ACHN (cell line): ENCODE results near the gene SGTA.
A peak's percentile ranks its signal among the peaks of the same experiment; 100 is the strongest.

ENCODE experiments used
- DNase-seq: peaks from one replicate; pipeline ENCODE4 v3.0.0-alpha.2; 2015
- in situ Hi-C: cut with HindIII; loops from 2 replicates; pipeline ENCODE4 v1.10.0; 2017; ENCODE audit warnings: low sequenced_read_pairs, low pct_ligation_motif_present, low pct_unique_long_range_greater_than_20kb

SGTA gene

GRCh38 chr19:2734589-2735288 is 48.3 kb downstream of the SGTA start:
- in situ Hi-C loops, result no loop called here
- DNase-seq, result no peak

GRCh38 chr19:2733930-2734588 is 49.0 kb downstream of the SGTA start:
- no peak for DNase-seq
- in situ Hi-C loops, result no loop called here

- no peak for DNase-seq
- in situ Hi-C loops, result no loop called here
These were observed 50.2 kb downstream of the SGTA start for GRCh38 chr19:2732883-2733282.

- in situ Hi-C loops, result no loop called here
- no peak for DNase-seq
These were observed 50.8 kb downstream of the SGTA start for GRCh38 chr19:2732157-2732725.

GRCh38 chr19:2731181-2731995 is 51.7 kb downstream of the SGTA start:
- in situ Hi-C loops, result no loop called here

GRCh38 chr19:2729943-2730818 is 52.9 kb downstream of the SGTA start:
- no peak for DNase-seq
- in situ Hi-C loops, result no loop called here

More at GRCh38 chr19:2731181-2731995, 51.7 kb downstream of the SGTA start:
- DNase-seq, result no peak

- DNase-seq, result no peak
- in situ Hi-C loops, result no loop called here
These were observed 54.2 kb downstream of the SGTA start for GRCh38 chr19:2728783-2729387.

GRCh38 chr19:2727640-2727944 is 55.5 kb downstream of the SGTA start:
- in situ Hi-C loops, result no loop called here
- no peak for DNase-seq

GRCh38 chr19:2726904-2727639 is 56.0 kb downstream of the SGTA start:
- in situ Hi-C loops, result no loop called here
- DNase-seq, result no peak

GRCh38 chr19:2726160-2726855 is 56.8 kb downstream of the SGTA start:
- no peak for DNase-seq
- in situ Hi-C loops, result no loop called here

- in situ Hi-C loops, result no loop called here
These were observed 58.9 kb downstream of the SGTA start for GRCh38 chr19:2724148-2724557.

GRCh38 chr19:2723747-2724146 is 59.3 kb downstream of the SGTA start:
- DNase-seq, result no peak
- in situ Hi-C loops, result no loop called here

More at GRCh38 chr19:2724148-2724557, 58.9 kb downstream of the SGTA start:
- no peak for DNase-seq

- in situ Hi-C loops, result no loop called here
- no peak for DNase-seq
These were observed 59.7 kb downstream of the SGTA start for GRCh38 chr19:2723345-2723715.

GRCh38 chr19:2722541-2723344 is 60.3 kb downstream of the SGTA start:
- DNase-seq, result peak; percentile 59
- in situ Hi-C loops, result no loop called here

GRCh38 chr19:2721570-2722540 is 61.2 kb downstream of the SGTA start:
- DNase-seq, result no peak
- in situ Hi-C loops, result no loop called here
